ENCODE measurements around the gene PLEKHH2.

PLEKHH2 gene

GRCh38 chr2:43612944-43613343 lies 24.1 kb upstream of the PLEKHH2 start:
- WGBS (ENCODE audit: insufficient coverage), result 88% methylated on average over 7 of the region's 7 CpGs
- H3K27ac ChIP-seq (ENCODE audit: insufficient read depth in 1 of 2, low read depth in 1 of 2, low read length in 2 of 2, poor library complexity in 1 of 2, severe bottlenecking in 2 of 2), result no peak overlapping the region
- no peaks in the 10 kb centered on the region for H3K27me3 ChIP-seq (replicated peaks in 2 of 5; ENCODE audit: control insufficient read depth in 4 of 5, insufficient read depth in 5 of 5, low read length in 4 of 5)
- H3K4me3 ChIP-seq (ENCODE audit: control insufficient read depth in 1 of 7, extremely low read depth in 1 of 7, insufficient read depth in 4 of 7, low read depth in 2 of 7, low read length in 6 of 7), result no peak overlapping the region
- H3K9me3 ChIP-seq (ENCODE audit: control extremely low read depth in 1 of 5, control insufficient read depth in 4 of 5, insufficient read depth in 2 of 5, low read depth in 1 of 5, low read length in 4 of 5), result no peaks in the 10 kb centered on the region
- ChIA-PET POLR2A (no interaction called here), CTCF (interaction anchor here (1.1 to 2.8 kb wide), 3 partner anchors 11 to 15 kb away, joined by 5 to 9 read pairs (median 9); no protein-coding TSS in a partner anchor)
- DNase-seq, result no peak
- no peaks in the 10 kb centered on the region for H3K36me3 ChIP-seq (ENCODE audit: control insufficient read depth in 4 of 4, insufficient read depth in 4 of 4, low read length in 3 of 4)
- no peaks in the 10 kb centered on the region for H3K4me1 ChIP-seq (ENCODE audit: control extremely low read depth in 1 of 4, control insufficient read depth in 4 of 4, insufficient read depth in 4 of 4, low read length in 3 of 4)

GRCh38 chr2:43616967-43617680 lies 19.9 kb upstream of the PLEKHH2 start:
- POLR2A ChIA-PET, result no interaction called here
- no peak for DNase-seq
- WGBS (ENCODE audit: insufficient coverage), result 81% methylated on average over 3 of the region's 5 CpGs
- Histone ChIP-seq H3K4me3 (ENCODE audit: control insufficient read depth in 1 of 7, extremely low read depth in 1 of 7, insufficient read depth in 4 of 7, low read depth in 2 of 7, low read length in 6 of 7) (no peak overlapping the region), H3K36me3 (ENCODE audit: control insufficient read depth in 4 of 4, insufficient read depth in 4 of 4, low read length in 3 of 4) (no peaks in the 10 kb centered on the region), H3K27me3 (replicated peaks in 2 of 5; ENCODE audit: control insufficient read depth in 4 of 5, insufficient read depth in 5 of 5, low read length in 4 of 5) (peaks cover 0 to 2% (median 0%) of the 10 kb centered on the region in 5 experiments), H3K27ac (ENCODE audit: insufficient read depth in 1 of 2, low read depth in 1 of 2, low read length in 2 of 2, poor library complexity in 1 of 2, severe bottlenecking in 2 of 2) (no peak overlapping the region), H3K9me3 (ENCODE audit: control extremely low read depth in 1 of 5, control insufficient read depth in 4 of 5, insufficient read depth in 2 of 5, low read depth in 1 of 5, low read length in 4 of 5) (no peaks in the 10 kb centered on the region), H3K4me1 (ENCODE audit: control extremely low read depth in 1 of 4, control insufficient read depth in 4 of 4, insufficient read depth in 4 of 4, low read length in 3 of 4) (no peaks in the 10 kb centered on the region)
- CTCF ChIA-PET, result no interaction called here

- Histone ChIP-seq H3K27me3 (replicated peaks in 2 of 5; ENCODE audit: control insufficient read depth in 4 of 5, insufficient read depth in 5 of 5, low read length in 4 of 5) (peaks cover 0 to 9% (median 4%) of the 10 kb centered on the region in 5 experiments), H3K9me3 (ENCODE audit: control extremely low read depth in 1 of 5, control insufficient read depth in 4 of 5, insufficient read depth in 2 of 5, low read depth in 1 of 5, low read length in 4 of 5) (no peaks in the 10 kb centered on the region), H3K36me3 (ENCODE audit: control insufficient read depth in 4 of 4, insufficient read depth in 4 of 4, low read length in 3 of 4) (no peaks in the 10 kb centered on the region), H3K4me1 (ENCODE audit: control extremely low read depth in 1 of 4, control insufficient read depth in 4 of 4, insufficient read depth in 4 of 4, low read length in 3 of 4) (no peaks in the 10 kb centered on the region), H3K27ac (ENCODE audit: insufficient read depth in 1 of 2, low read depth in 1 of 2, low read length in 2 of 2, poor library complexity in 1 of 2, severe bottlenecking in 2 of 2) (no peak overlapping the region), H3K4me3 (ENCODE audit: control insufficient read depth in 1 of 7, extremely low read depth in 1 of 7, insufficient read depth in 4 of 7, low read depth in 2 of 7, low read length in 6 of 7) (no peak overlapping the region)
- ChIA-PET POLR2A (no interaction called here), CTCF (interaction anchor here (1.0 kb wide), 1 partner anchor 14 kb away, joined by 3 read pairs; no protein-coding TSS in a partner anchor)
- DNase-seq, result no peak
- 97% methylated on average over 10 of the region's 10 CpGs for WGBS (ENCODE audit: insufficient coverage)
Observed at GRCh38 chr2:43619511-43619910, 17.5 kb upstream of the PLEKHH2 start.

GRCh38 chr2:43622931-43623451 lies 14.1 kb upstream of the PLEKHH2 start:
- Histone ChIP-seq H3K9me3 (ENCODE audit: control extremely low read depth in 1 of 5, control insufficient read depth in 4 of 5, insufficient read depth in 2 of 5, low read depth in 1 of 5, low read length in 4 of 5) (peaks cover 0 to 7% (median 0%) of the 10 kb centered on the region in 5 experiments), H3K27ac (ENCODE audit: insufficient read depth in 1 of 2, low read depth in 1 of 2, low read length in 2 of 2, poor library complexity in 1 of 2, severe bottlenecking in 2 of 2) (no peak overlapping the region), H3K36me3 (ENCODE audit: control insufficient read depth in 4 of 4, insufficient read depth in 4 of 4, low read length in 3 of 4) (no peaks in the 10 kb centered on the region), H3K27me3 (replicated peaks in 2 of 5; ENCODE audit: control insufficient read depth in 4 of 5, insufficient read depth in 5 of 5, low read length in 4 of 5) (peaks cover 2 to 9% (median 4%) of the 10 kb centered on the region in 5 experiments), H3K4me3 (ENCODE audit: control insufficient read depth in 1 of 7, extremely low read depth in 1 of 7, insufficient read depth in 4 of 7, low read depth in 2 of 7, low read length in 6 of 7) (no peak overlapping the region), H3K4me1 (ENCODE audit: control extremely low read depth in 1 of 4, control insufficient read depth in 4 of 4, insufficient read depth in 4 of 4, low read length in 3 of 4) (no peaks in the 10 kb centered on the region)
- no peak for DNase-seq
- POLR2A ChIA-PET, result interaction anchor here (0.5 kb wide), 1 partner anchor 244 kb away, joined by 3 read pairs; no protein-coding TSS in a partner anchor
- 88% methylated on average over 5 of the region's 6 CpGs for WGBS (ENCODE audit: insufficient coverage)
- CTCF ChIA-PET, result interaction anchor here (2.3 kb wide), 1 partner anchor 10 kb away, joined by 5 read pairs; no protein-coding TSS in a partner anchor

- peaks cover 0 to 7% (median 0%) of the 10 kb centered on the region in 5 experiments for H3K9me3 ChIP-seq (ENCODE audit: control extremely low read depth in 1 of 5, control insufficient read depth in 4 of 5, insufficient read depth in 2 of 5, low read depth in 1 of 5, low read length in 4 of 5)
- ChIA-PET POLR2A (no interaction called here), CTCF (no interaction called here)
- no peak overlapping the region for H3K4me3 ChIP-seq (ENCODE audit: control insufficient read depth in 1 of 7, extremely low read depth in 1 of 7, insufficient read depth in 4 of 7, low read depth in 2 of 7, low read length in 6 of 7)
- peaks cover 0 to 3% (median 3%) of the 10 kb centered on the region in 4 experiments for H3K4me1 ChIP-seq (ENCODE audit: control extremely low read depth in 1 of 4, control insufficient read depth in 4 of 4, insufficient read depth in 4 of 4, low read length in 3 of 4)
- no peak for DNase-seq
- H3K27me3 ChIP-seq (replicated peaks in 2 of 5; ENCODE audit: control insufficient read depth in 4 of 5, insufficient read depth in 5 of 5, low read length in 4 of 5), result peaks cover 0 to 46% (median 20%) of the 10 kb centered on the region in 5 experiments
- H3K36me3 ChIP-seq (ENCODE audit: control insufficient read depth in 4 of 4, insufficient read depth in 4 of 4, low read length in 3 of 4), result no peaks in the 10 kb centered on the region
- WGBS (ENCODE audit: insufficient coverage), result 80% methylated on average over 9 of the region's 11 CpGs
- no peak overlapping the region for H3K27ac ChIP-seq (ENCODE audit: insufficient read depth in 1 of 2, low read depth in 1 of 2, low read length in 2 of 2, poor library complexity in 1 of 2, severe bottlenecking in 2 of 2)
Observed at GRCh38 chr2:43631618-43632317, 5.3 kb upstream of the PLEKHH2 start.

- POLR2A ChIA-PET, result no interaction called here
- H3K36me3 ChIP-seq (ENCODE audit: control insufficient read depth in 4 of 4, insufficient read depth in 4 of 4, low read length in 3 of 4), result no peaks in the 10 kb centered on the region
- 83% methylated on average over 3 of the region's 6 CpGs for WGBS (ENCODE audit: insufficient coverage)
- H3K4me1 ChIP-seq (ENCODE audit: control extremely low read depth in 1 of 4, control insufficient read depth in 4 of 4, insufficient read depth in 4 of 4, low read length in 3 of 4), result peaks cover 0 to 15% (median 11%) of the 10 kb centered on the region in 4 experiments
- H3K4me3 ChIP-seq (ENCODE audit: control insufficient read depth in 1 of 7, extremely low read depth in 1 of 7, insufficient read depth in 4 of 7, low read depth in 2 of 7, low read length in 6 of 7), result no peak overlapping the region
- DNase-seq, result no peak
- no peak overlapping the region for H3K27ac ChIP-seq (ENCODE audit: insufficient read depth in 1 of 2, low read depth in 1 of 2, low read length in 2 of 2, poor library complexity in 1 of 2, severe bottlenecking in 2 of 2)
- H3K9me3 ChIP-seq (ENCODE audit: control extremely low read depth in 1 of 5, control insufficient read depth in 4 of 5, insufficient read depth in 2 of 5, low read depth in 1 of 5, low read length in 4 of 5), result peaks cover 0 to 9% (median 2%) of the 10 kb centered on the region in 5 experiments
- H3K27me3 ChIP-seq (replicated peaks in 2 of 5; ENCODE audit: control insufficient read depth in 4 of 5, insufficient read depth in 5 of 5, low read length in 4 of 5), result peaks cover 0 to 57% (median 23%) of the 10 kb centered on the region in 5 experiments
- CTCF ChIA-PET, result no interaction called here
Observed at GRCh38 chr2:43634604-43635306, 2.3 kb upstream of the PLEKHH2 start.
